Karpas-422 (cell line): ENCODE data around the gene MLH3. TPM values are rescaled to one million over a fixed set of nuclear protein-coding genes. Genes with fewer than 3 reads are reported as not detected.

Experiments
- DNase-seq: peaks from one replicate; pipeline ENCODE4 v3.0.0-alpha.2; 2015
- H2AFZ ChIP-seq: fragments of 200-600 bp; sonication (generic); 2 replicates; pipeline ENCODE4 v1.6.1; 2014; ENCODE audit warnings: antibody characterized with exemption, low read length, mixed read lengths
- H3K27ac ChIP-seq: fragments of 200-600 bp; sonication (generic); 2 replicates; pipeline ENCODE4 v1.5.1; 2014; ENCODE audit warnings: mild to moderate bottlenecking, low read length, moderate library complexity
- H3K27me3 ChIP-seq: fragments of 200-600 bp; sonication (generic); 2 replicates; pipeline ENCODE4 v1.6.1; 2014; ENCODE audit warnings: low read length, mixed read lengths
- H3K36me3 ChIP-seq: fragments of 200-600 bp; sonication (generic); 2 replicates; pipeline ENCODE4 v1.6.1; 2014; ENCODE audit warnings: low read length, mixed read lengths; ENCODE audit not compliant: insufficient read depth
- H3K4me1 ChIP-seq: fragments of 200-600 bp; sonication (generic); 2 replicates; pipeline ENCODE4 v1.6.1; 2014; ENCODE audit warnings: mild to moderate bottlenecking, low read length, mixed read lengths
- H3K4me2 ChIP-seq: fragments of 200-600 bp; sonication (generic); 2 replicates; pipeline ENCODE4 v1.6.1; 2014; ENCODE audit warnings: low read length, low read depth, mild to moderate bottlenecking; ENCODE audit not compliant: poor library complexity, severe bottlenecking
- H3K4me3 ChIP-seq: fragments of 200-600 bp; sonication (generic); 2 replicates; pipeline ENCODE4 v1.5.1; 2014; ENCODE audit warnings: mild to moderate bottlenecking, antibody characterized with exemption, low read length, mixed read lengths
- H3K79me2 ChIP-seq: fragments of 200-600 bp; sonication (generic); 2 replicates; pipeline ENCODE4 v1.6.1; 2014; ENCODE audit warnings: mild to moderate bottlenecking, low read length, mixed read lengths
- H3K9ac ChIP-seq: fragments of 200-600 bp; sonication (generic); 2 replicates; pipeline ENCODE4 v1.6.0; 2014; ENCODE audit warnings: low read length
- H3K9me2 ChIP-seq: fragments of 200-600 bp; sonication (generic), shearing (Covaris generic); replicated peaks from 2 replicates; pipeline ENCODE4 v1.6.0; 2014; ENCODE audit warnings: mild to moderate bottlenecking, low read length, moderate library complexity; ENCODE audit not compliant: insufficient read depth
- H3K9me3 ChIP-seq: fragments of 300-700, 200-600 bp; sonication (generic); 2 replicates; pipeline ENCODE4 v1.6.1; 2014; ENCODE audit warnings: low read length, mixed read lengths
- H4K20me1 ChIP-seq: fragments of 200-600 bp; sonication (generic); 2 replicates; pipeline ENCODE4 v1.6.1; 2014; ENCODE audit warnings: mild to moderate bottlenecking, antibody characterized with exemption, low read length, low read depth; ENCODE audit not compliant: insufficient read depth
- total RNA-seq: library from RNA; depleted of rRNA; stranded (reverse); fragments of >200 nt; shearing (Covaris generic); gene quantifications from 2 replicates; pipeline ENCODE4 v1.2.3, GENCODE V29; 2014; ENCODE audit warnings: low replicate concordance

MLH3 gene
- total RNA-seq, 1 experiment from 2014 or later = 71.5 TPM

GRCh38 chr14:75063491-75064204 is 12.4 kb upstream of the MLH3 start, which contains the start of gene ACYP1:
TSS of gene ACYP1 (minus strand) at chr14:75064024. CDS start at chr14:75063553, 471 bp downstream.
- Histone ChIP-seq H3K79me2 (peaks cover 45% of the 10 kb centered on the region), H2AFZ (peak within 1 kb of the TSS; percentile 56; the same call in 1 of the 2 replicates), H3K9ac (peak within 1 kb of the TSS; percentile 89), H3K27me3 (no peaks in the 10 kb centered on the region), H3K4me1 (peaks cover 27% of the 10 kb centered on the region), H3K27ac (peak within 1 kb of the TSS; percentile 48), H4K20me1 (no peaks in the 10 kb centered on the region), H3K4me3 (peak within 1 kb of the TSS; percentile 95), H3K9me2 (no peaks in the 10 kb centered on the region), H3K9me3 (peaks cover 11% of the 10 kb centered on the region), H3K4me2 (peak within 1 kb of the TSS; percentile 98), H3K36me3 (peaks cover 23% of the 10 kb centered on the region)
- DNase-seq = peak; percentile 99

- Histone ChIP-seq H3K4me3 (peak overlapping the region; percentile 95), H3K9ac (peak overlapping the region; percentile 89), H3K4me2 (peak overlapping the region; percentile 98), H3K9me3 (peaks cover 11% of the 10 kb centered on the region), H3K36me3 (peaks cover 23% of the 10 kb centered on the region), H3K79me2 (peaks cover 39% of the 10 kb centered on the region), H3K9me2 (no peaks in the 10 kb centered on the region), H3K4me1 (peaks cover 21% of the 10 kb centered on the region), H3K27ac (peak overlapping the region; percentile 48), H4K20me1 (no peaks in the 10 kb centered on the region), H2AFZ (no peak overlapping the region), H3K27me3 (no peaks in the 10 kb centered on the region)
- peak; percentile 55 for DNase-seq
Measured at GRCh38 chr14:75063013-75063412, 11.7 kb upstream of the MLH3 start.

GRCh38 chr14:75060420-75060819 is 9.2 kb upstream of the MLH3 start:
- Histone ChIP-seq H3K4me2 (no peak overlapping the region), H3K36me3 (peaks cover 23% of the 10 kb centered on the region), H2AFZ (no peak overlapping the region), H3K9me2 (no peaks in the 10 kb centered on the region), H3K9ac (no peak overlapping the region), H3K79me2 (peaks cover 58% of the 10 kb centered on the region), H3K9me3 (peaks cover 11% of the 10 kb centered on the region), H3K4me1 (peaks cover 11% of the 10 kb centered on the region), H3K27me3 (no peaks in the 10 kb centered on the region), H3K27ac (no peak overlapping the region), H4K20me1 (no peaks in the 10 kb centered on the region), H3K4me3 (no peak overlapping the region)
- DNase-seq = no peak

- H3K9me3 ChIP-seq = peaks cover 11% of the 10 kb centered on the region
- H4K20me1 ChIP-seq = no peaks in the 10 kb centered on the region
- H3K4me1 ChIP-seq = peaks cover 11% of the 10 kb centered on the region
- H3K27me3 ChIP-seq = no peaks in the 10 kb centered on the region
- no peak overlapping the region for H2AFZ ChIP-seq
- no peak overlapping the region for H3K9ac ChIP-seq
- no peak overlapping the region for H3K27ac ChIP-seq
- H3K9me2 ChIP-seq = no peaks in the 10 kb centered on the region
- H3K36me3 ChIP-seq = peaks cover 23% of the 10 kb centered on the region
- H3K4me2 ChIP-seq = no peak overlapping the region
- no peak overlapping the region for H3K4me3 ChIP-seq
- H3K79me2 ChIP-seq = peaks cover 59% of the 10 kb centered on the region
- no peak for DNase-seq
Measured at GRCh38 chr14:75059642-75060041, 8.4 kb upstream of the MLH3 start.

- H3K9me2 ChIP-seq = no peaks in the 10 kb centered on the region
- H3K79me2 ChIP-seq = peaks cover 39% of the 10 kb centered on the region
- H3K9ac ChIP-seq = no peak overlapping the region
- H3K4me3 ChIP-seq = no peak overlapping the region
- no peak overlapping the region for H2AFZ ChIP-seq
- H4K20me1 ChIP-seq = no peaks in the 10 kb centered on the region
- H3K4me1 ChIP-seq = peaks cover 21% of the 10 kb centered on the region
- H3K4me2 ChIP-seq = no peak overlapping the region
- H3K9me3 ChIP-seq = no peaks in the 10 kb centered on the region
- peaks cover 6% of the 10 kb centered on the region for H3K36me3 ChIP-seq
- no peaks in the 10 kb centered on the region for H3K27me3 ChIP-seq
- DNase-seq = no peak
- H3K27ac ChIP-seq = peak overlapping the region; percentile 16; the same call in 1 of the 2 replicates
Measured at GRCh38 chr14:75054421-75054820, 3.2 kb upstream of the MLH3 start.

GRCh38 chr14:75053396-75054291 is 2.4 kb upstream of the MLH3 start:
- Histone ChIP-seq H4K20me1 (no peaks in the 10 kb centered on the region), H3K4me3 (no peak overlapping the region), H3K9me2 (no peaks in the 10 kb centered on the region), H3K4me2 (no peak overlapping the region), H3K27ac (peak overlapping the region; percentile 16; the same call in 1 of the 2 replicates), H2AFZ (no peak overlapping the region), H3K79me2 (peaks cover 47% of the 10 kb centered on the region), H3K27me3 (no peaks in the 10 kb centered on the region), H3K9ac (no peak overlapping the region), H3K36me3 (peaks cover 14% of the 10 kb centered on the region), H3K4me1 (peaks cover 25% of the 10 kb centered on the region), H3K9me3 (no peaks in the 10 kb centered on the region)
- no peak for DNase-seq

- Histone ChIP-seq H3K9me2 (no peaks in the 10 kb centered on the region), H3K27ac (peak overlapping the region; percentile 70; the same call in 1 of the 2 replicates), H3K4me1 (peaks cover 25% of the 10 kb centered on the region), H3K9me3 (no peaks in the 10 kb centered on the region), H3K27me3 (no peaks in the 10 kb centered on the region), H3K4me2 (peak overlapping the region; percentile 69), H3K4me3 (peak overlapping the region; percentile 80), H3K79me2 (peaks cover 59% of the 10 kb centered on the region), H2AFZ (peak overlapping the region; percentile 9), H4K20me1 (no peaks in the 10 kb centered on the region), H3K9ac (peak overlapping the region; percentile 84), H3K36me3 (peaks cover 25% of the 10 kb centered on the region)
- no peak for DNase-seq
Measured at GRCh38 chr14:75051556-75051899, 261 bp upstream of the MLH3 start.

- Histone ChIP-seq H3K4me1 (peaks cover 29% of the 10 kb centered on the region), H4K20me1 (no peaks in the 10 kb centered on the region), H3K27me3 (no peaks in the 10 kb centered on the region), H3K36me3 (peaks cover 30% of the 10 kb centered on the region), H3K9ac (peak overlapping the region; percentile 84; the same call in 1 of the 2 replicates), H3K79me2 (peaks cover 66% of the 10 kb centered on the region), H3K4me2 (peak overlapping the region; percentile 69), H3K9me2 (no peaks in the 10 kb centered on the region), H3K4me3 (peak overlapping the region; percentile 80), H2AFZ (no peak overlapping the region), H3K27ac (no peak overlapping the region), H3K9me3 (no peaks in the 10 kb centered on the region)
- no peak for DNase-seq
Measured at GRCh38 chr14:75049731-75050201, 1.5 kb downstream of the MLH3 start.
